HG02588 (cell line): Measurements from ENCODE around the gene IAPP.
"Not testable (repeated sequence)": the region's sequence is repeated elsewhere in the genome, so short reads cannot be mapped to it uniquely, and the experiment has no call there.

Source experiments
- ATAC-seq: cut with Tn5 transposase; IDR thresholded peaks from one replicate; pipeline ENCODE4 v1.9.1; 2021; ENCODE audit warnings: mild to moderate bottlenecking, moderate library complexity; ENCODE audit not compliant: unreplicated experiment

Gene IAPP

GRCh38 chr12:21370845-21371449, 1.8 kb upstream of the IAPP start:
- no peak for ATAC-seq

- ATAC-seq = no peak
Measured at GRCh38 chr12:21379218-21379617, 6.5 kb downstream of the IAPP start.

GRCh38 chr12:21381320-21381719, 8.6 kb downstream of the IAPP start:
- not testable (repeated sequence) for ATAC-seq

- ATAC-seq = no peak
Measured at GRCh38 chr12:21384261-21384660, 11.6 kb downstream of the IAPP start.

GRCh38 chr12:21387174-21387573, 14.5 kb downstream of the IAPP start:
- no peak for ATAC-seq

GRCh38 chr12:21392384-21392783, 19.7 kb downstream of the IAPP start:
- ATAC-seq = no peak

GRCh38 chr12:21394828-21395626, 22.3 kb downstream of the IAPP start:
- not testable (repeated sequence) for ATAC-seq

GRCh38 chr12:21413369-21414277, 40.9 kb downstream of the IAPP start:
- ATAC-seq = no peak

GRCh38 chr12:21416511-21417121, 43.9 kb downstream of the IAPP start:
- ATAC-seq = no peak

- ATAC-seq = not testable (repeated sequence)
Measured at GRCh38 chr12:21418398-21418797, 45.7 kb downstream of the IAPP start.

GRCh38 chr12:21419009-21419699, 46.5 kb downstream of the IAPP start:
- ATAC-seq = not testable (repeated sequence)

GRCh38 chr12:21428241-21428640, 55.5 kb downstream of the IAPP start:
- no peak for ATAC-seq
